H1 (cell line): Measurements from ENCODE around the gene IPO11. TPM values are rescaled to one million over a fixed set of nuclear protein-coding genes. Genes with fewer than 3 reads are reported as not detected.

Experiments used
- CBX5 ChIP-seq: fragments of 300-800, 300-1000 bp; sonication (generic); IDR thresholded peaks from 2 replicates; pipeline ENCODE4 v1.7.1; 2016; ENCODE audit warnings: antibody characterized with exemption, low read length, low read depth
- CHD7 ChIP-seq: fragments of 300-600 bp; sonication (generic); IDR thresholded peaks from 2 replicates; pipeline ENCODE4 v1.7.1; 2012; ENCODE audit warnings: low read length, moderate library complexity, mild to moderate bottlenecking, inconsistent platforms; ENCODE audit not compliant: insufficient replicate concordance
- FOSL1 ChIP-seq: IDR thresholded peaks from 2 replicates; pipeline ENCODE4 v1.6.1; 2011; ENCODE audit warnings: mild to moderate bottlenecking, low read depth, low read length, moderate library complexity; ENCODE audit not compliant: insufficient read depth
- YY1 ChIP-seq: IDR thresholded peaks from 2 replicates; pipeline ENCODE4 v1.6.1; 2011; ENCODE audit warnings: low read depth, mild to moderate bottlenecking, low read length
- polyA plus RNA-seq, 7 experiments: library from polyadenylated mRNA; depleted of rRNA in 3 of 7; stranded (reverse) in 5 of 7; unstranded in 2 of 7; fragments of >200 nt in 5 of 7; fragments of 200-250 nt in 2 of 7; gene quantifications; 1 replicate in 5 of 7; 2 replicates in 1 of 7; 4 replicates in 1 of 7; pipeline versions ENCODE4 v1.2.1 to v1.2.3, GENCODE V29; 2011 to 2013; ENCODE audit warnings: missing spikeins in 2 of 7, mixed read lengths in 2 of 7
- total RNA-seq: library from RNA; stranded (reverse); fragmentation: NEBNext Ultra II Directional; extraction: Animal tissue kit (Norgen Biotek cat#: 25700); gene quantifications from 2 replicates; pipeline ENCODE4 v1.2.1, GENCODE V29; 2021
- TF ChIP-seq, protein P1 (sequence below): IDR thresholded peaks from 2 replicates; pipeline ENCODE4 v1.6.1; 2011; ENCODE audit warnings: low read depth, mild to moderate bottlenecking, low read length; ENCODE audit not compliant: insufficient read depth
- TF ChIP-seq, protein P2 (sequence below): IDR thresholded peaks from 2 replicates; pipeline ENCODE4 v1.6.1; 2012; ENCODE audit warnings: inconsistent platforms

IPO11 gene
- total and polyA plus RNA-seq, 2 of the 8 experiments (the other 6 are each of a cell fraction or from before 2014, with no cell fraction given) = 23.6 to 64.4 TPM

DNA sequence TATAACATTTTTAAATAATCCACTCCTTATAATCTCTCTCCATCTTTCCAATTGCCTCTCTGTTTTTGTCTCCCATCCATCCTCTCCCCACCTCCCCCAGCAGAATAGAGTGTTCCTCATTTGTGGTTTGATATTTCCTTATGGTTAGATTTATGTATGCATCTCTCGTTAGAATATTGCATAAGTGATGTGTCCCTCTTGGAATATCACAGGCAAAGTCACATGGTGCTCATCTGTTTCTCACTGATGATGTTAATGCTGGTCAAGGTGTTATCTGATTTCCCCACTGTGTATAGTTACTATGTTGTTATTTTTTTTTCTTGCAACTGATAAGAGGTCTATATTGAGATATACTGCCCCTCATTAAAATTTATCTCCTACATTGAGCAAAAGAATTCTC is 162.9 kb downstream of the IPO11 start (continued):
- TF ChIP-seq CHD7 (no peak), YY1 (no peak), FOSL1 (no peak), CBX5 (no peak)
- TF ChIP-seq, protein P1, sequence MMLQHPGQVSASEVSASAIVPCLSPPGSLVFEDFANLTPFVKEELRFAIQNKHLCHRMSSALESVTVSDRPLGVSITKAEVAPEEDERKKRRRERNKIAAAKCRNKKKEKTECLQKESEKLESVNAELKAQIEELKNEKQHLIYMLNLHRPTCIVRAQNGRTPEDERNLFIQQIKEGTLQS = no peak
- TF ChIP-seq, protein P2, sequence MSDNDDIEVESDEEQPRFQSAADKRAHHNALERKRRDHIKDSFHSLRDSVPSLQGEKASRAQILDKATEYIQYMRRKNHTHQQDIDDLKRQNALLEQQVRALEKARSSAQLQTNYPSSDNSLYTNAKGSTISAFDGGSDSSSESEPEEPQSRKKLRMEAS = no peak
